GM18519 (cell line): ENCODE measurements around the gene TCTN3.
A peak's percentile ranks its signal among the peaks of the same experiment; 100 is the strongest.
"Not testable (repeated sequence)": the region's sequence is repeated elsewhere in the genome, so short reads cannot be mapped to it uniquely, and the experiment has no call there.

ENCODE experiments used
- ATAC-seq: cut with Tn5 transposase; IDR thresholded peaks from one replicate; pipeline ENCODE4 v1.9.1; 2021; ENCODE audit warnings: mild to moderate bottlenecking, moderate library complexity; ENCODE audit not compliant: unreplicated experiment, low FRiP score

Gene TCTN3, protein sequence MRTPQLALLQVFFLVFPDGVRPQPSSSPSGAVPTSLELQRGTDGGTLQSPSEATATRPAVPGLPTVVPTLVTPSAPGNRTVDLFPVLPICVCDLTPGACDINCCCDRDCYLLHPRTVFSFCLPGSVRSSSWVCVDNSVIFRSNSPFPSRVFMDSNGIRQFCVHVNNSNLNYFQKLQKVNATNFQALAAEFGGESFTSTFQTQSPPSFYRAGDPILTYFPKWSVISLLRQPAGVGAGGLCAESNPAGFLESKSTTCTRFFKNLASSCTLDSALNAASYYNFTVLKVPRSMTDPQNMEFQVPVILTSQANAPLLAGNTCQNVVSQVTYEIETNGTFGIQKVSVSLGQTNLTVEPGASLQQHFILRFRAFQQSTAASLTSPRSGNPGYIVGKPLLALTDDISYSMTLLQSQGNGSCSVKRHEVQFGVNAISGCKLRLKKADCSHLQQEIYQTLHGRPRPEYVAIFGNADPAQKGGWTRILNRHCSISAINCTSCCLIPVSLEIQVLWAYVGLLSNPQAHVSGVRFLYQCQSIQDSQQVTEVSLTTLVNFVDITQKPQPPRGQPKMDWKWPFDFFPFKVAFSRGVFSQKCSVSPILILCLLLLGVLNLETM

DNA sequence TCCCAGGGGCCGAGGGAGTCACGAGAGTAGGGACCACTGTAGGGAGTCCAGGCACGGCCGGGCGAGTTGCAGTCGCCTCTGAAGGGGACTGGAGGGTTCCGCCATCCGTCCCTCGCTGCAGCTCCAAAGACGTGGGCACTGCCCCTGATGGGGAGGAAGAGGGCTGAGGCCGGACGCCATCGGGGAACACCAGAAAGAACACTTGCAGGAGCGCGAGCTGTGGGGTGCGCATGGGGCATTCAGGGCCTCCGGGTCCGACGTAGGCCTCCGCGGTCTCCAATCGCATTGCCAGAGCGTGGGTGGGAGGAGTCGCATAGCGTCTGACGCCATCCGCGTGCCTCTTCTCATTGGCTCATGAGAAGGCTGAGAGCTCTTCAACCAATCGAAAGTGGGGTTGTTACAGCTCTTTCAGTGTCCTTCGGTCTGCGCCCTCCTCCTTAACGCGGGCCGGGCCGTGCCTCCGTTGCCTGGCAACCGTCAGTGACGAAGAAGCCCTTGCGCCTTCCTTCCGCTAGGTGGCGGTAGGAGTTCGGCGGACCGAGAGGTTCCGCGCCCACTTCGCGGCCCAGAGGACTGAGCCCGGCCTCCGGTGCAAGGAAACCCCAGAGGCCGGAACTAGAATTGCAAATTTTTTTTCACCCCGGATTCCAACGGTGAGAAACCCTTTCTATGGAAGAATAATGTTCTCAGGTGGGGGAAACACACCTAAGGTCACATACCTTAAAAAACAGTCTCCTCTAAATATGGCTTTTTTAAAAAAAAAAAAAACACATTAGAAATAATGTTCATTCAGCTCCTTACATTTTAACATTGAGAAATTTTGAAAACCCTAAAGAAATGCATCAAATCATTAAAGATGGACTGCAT, at the start of gene TCTN3:
TSS of gene TCTN3 (minus strand) at position 260 of the 867 bp plus-strand sequence. CDS start at position 232, 28 bp downstream.
- ATAC-seq: peak; percentile 99

DNA sequence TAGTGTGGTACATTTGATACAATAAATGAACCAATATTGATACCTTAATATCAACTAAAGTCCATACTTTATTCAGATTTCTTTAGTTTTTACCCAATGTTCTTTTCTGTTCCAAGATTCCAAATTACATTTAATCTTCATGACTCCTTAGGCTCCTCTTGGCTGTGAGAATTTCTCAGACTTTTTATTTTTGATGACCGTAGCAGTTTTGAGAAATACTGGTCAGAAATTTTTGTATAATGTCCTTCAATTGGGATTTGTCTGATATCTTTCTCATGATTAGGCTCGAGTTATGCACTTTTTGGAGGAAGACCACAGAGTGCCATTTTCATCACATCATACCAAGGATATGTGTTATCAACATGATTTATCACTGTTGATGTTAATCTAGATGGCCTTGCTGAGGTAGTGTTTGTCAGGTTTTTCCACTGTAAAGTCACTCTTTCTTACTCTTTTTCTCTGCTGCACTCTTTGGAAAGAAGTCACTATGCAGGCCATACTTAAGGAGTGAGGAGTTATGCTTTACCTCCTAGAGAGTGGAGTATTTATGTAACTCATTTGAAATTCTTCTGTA, 49.3 kb upstream of the TCTN3 start:
- no peak for ATAC-seq

DNA sequence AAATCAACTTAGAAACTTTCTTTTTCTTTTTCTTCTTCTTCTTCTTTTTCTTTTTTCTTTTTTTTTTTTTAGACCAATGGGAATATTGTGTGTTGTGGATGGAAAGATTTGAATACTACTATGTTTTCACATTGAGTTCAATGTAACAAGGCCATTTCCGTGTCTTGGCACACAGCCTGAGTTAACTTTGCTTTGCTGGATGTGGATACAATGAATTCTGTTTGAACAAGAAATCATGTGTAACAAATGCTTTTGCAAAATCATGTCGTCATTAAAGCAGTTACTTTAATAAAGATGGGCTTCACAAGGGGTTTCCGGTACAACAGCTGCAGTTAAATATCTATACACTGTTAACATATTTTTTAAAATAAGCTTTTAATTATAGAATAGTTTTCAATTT, 48.8 kb upstream of the TCTN3 start:
- no peak for ATAC-seq

DNA sequence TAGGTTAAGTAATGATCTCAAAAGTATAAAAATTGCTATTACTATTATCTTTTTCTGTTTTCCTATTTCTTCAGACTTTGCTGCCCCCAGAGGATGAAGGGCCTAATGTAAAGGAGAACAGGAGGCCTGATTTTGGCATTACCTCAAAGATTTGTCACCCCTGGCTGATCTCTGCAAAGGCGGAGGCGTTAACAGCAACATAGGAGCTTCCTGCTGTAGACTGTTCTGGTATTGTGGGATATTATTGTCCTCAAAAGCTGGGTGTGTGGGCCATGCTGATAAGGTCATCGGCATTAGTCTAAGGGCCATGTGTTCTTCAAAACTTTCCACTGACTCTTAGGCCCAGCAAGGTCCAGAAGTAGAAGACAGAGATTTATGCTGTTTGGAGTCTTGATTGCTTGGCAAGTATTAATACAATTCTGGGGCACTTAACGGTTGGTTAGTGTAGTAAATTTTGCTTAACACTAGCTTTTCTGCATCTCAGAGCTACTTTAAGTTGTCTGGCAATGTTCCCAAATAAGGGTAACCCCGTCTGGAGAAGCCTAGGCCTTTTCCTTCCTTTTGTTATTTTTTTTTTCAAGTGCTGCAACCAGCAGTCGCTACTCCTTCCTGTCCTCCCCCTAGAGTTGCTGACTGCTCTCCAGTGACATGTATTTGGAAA, 48.2 kb upstream of the TCTN3 start:
- peak; percentile 49 for ATAC-seq

DNA sequence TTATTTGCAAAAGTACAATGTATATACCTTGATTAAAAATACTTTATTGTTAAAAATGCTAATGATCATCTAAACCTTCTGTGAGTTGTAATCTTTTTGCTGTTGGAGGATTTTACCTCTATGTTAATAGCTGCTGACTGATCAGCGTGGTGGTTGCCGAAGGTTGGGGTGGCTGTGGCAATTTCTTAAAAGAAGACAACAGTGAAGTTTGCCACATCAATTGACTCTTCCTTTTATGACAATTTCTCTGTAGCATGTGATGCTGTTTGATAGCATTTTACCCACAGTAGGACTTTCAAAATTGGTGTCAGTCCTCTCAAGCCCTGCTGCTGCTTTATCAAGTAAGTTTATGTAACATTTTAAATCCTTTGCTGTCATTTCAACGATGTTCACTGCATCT, 45.3 kb upstream of the TCTN3 start:
- ATAC-seq: no peak

DNA sequence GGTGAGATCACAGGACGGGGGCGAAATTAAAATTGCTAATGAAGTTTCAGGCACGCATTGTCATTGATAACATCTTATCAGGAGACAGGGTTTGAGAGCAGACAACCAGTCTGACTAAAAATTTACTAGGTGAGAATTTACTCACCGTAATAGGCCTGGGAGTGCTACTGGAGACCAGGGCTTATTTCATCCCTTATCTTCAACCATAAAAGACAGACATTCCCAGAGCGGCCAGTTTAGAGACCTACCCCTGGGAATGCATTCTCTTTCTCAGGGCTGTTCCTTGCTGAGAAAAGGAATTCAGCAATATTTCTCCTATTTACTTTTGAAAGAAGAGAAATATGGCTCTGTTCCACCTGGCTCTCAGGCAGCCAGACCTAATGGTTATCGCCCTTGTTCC, 39.2 kb upstream of the TCTN3 start:
- not testable (repeated sequence) for ATAC-seq

DNA sequence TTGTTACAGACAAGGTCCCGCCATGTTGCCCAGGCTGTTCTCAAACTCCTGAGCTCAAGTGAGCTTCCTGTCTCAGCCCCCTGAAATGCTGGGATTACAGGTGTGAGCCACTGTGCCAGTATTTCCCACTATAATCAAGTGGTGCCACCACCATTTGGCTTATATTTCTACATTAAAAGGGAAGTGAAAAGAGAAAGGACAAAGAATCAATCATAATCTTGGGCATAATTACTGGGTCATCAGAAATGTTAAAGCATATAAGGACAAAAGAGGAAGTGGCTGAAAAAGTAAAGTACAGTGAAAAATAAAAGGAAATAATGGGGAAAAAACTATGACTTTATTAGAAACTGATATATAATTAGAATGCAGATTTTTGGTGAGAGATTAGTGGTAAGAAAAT, 36.5 kb upstream of the TCTN3 start:
- ATAC-seq: no peak

DNA sequence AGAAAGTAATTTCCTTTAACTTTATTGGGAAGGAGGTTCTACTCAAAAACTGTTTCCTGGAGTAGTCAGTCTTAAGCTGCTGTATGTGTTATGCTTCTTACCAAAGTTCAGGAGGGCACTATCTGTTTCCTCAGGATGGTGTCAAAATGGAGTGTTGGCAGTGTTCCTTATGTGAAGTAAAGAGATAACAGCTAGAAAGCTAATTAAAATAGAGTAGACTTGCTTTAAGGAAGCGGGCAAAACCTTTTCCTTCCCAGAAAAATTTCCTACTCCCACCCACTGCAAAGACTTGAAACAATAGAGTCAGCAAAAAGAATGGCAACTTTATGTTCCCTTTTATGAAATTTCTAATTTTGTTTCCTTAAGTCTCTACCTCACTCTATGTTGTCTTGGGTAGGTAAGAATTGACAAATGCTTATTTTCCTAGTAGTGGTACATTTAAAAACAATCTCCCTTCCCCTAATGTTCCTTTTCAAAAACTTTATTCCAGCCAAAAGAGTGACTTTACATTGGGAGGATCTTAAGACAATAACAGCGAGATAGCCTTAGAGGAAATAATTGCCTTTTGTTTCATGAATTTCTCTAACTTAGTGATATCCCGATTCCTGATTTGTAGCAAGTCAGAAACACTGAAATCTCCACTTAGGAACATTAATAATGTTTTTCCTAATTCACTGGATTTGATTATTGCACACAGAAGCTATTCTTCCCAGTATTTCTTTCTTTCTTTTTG, 35.8 kb upstream of the TCTN3 start:
- ATAC-seq: no peak

DNA sequence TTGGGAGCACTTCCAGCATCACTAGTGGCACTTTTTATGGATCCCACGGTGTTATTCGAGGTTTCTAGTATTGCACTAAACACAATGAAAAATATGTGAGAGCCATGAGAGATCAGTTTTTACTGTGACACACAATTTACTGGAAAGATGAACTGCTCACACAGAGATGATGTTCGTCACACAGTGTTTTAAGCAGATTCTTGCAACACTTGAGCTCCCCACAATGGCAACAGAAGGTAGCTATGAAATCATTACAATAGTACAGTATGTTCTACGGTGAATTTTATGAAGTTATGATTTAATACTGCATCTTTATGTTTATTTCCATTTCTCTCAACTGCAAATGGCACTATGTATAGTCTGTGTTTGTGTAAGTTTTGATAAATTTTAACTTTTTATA, 34.8 kb upstream of the TCTN3 start:
- no peak for ATAC-seq

DNA sequence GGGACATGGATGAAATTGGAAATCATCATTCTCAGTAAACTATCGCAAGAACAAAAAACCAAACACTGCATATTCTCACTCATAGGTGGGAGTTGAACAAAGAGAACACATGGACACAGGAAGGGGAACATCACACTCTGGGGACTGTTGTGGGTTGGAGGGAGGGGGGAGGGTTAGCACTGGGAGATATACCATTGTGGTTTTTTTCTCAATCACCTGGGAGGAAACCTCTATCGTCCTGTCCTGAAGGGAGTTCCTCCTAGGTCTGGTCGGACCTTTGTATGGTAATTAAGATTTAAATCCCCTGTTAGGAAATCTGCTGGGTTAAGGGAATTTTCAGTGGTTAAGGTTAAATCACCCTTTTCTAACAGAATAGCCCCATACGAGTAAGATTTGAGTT, 28.8 kb upstream of the TCTN3 start:
- ATAC-seq: not testable (repeated sequence)

DNA sequence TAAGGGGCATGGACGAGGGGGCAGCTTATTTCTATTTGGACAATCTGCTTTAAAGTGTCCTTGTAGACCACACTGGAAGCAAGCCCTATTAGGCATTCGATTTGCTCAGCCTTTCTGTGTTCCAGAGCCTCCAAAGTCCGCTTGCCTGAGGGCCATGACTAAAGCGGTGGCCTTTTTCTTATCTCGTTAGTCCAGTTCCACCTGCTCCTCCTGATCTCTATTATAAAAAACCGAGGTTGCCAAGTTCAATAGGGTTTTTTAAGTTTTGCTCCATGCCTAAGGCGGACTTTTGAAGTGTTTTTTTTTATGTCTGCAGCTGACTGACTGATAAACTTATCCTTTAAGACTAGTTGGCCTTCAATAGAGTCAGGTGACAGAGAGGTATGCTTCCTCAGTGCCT, 27.0 kb upstream of the TCTN3 start:
- ATAC-seq: not testable (repeated sequence)

DNA sequence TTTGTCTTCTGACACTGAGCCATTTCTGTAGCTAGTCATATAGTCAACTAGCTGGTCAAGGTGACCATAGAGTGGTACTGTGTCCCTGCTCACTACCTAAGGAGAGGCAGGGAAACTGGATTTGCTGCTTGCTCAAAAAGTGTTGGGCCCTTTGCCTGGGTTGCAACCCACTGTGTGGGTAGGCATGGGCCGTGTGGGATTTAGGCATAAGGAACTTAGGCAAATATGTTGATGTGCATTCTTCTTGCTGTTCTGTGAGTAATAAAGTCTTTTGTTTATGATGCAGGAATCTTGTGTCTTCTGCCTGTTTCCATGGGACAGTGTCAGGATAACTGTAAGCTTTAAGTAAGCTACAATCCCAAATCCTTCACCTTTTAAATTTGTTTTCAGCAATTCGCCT, 23.1 kb upstream of the TCTN3 start:
- ATAC-seq: no peak

DNA sequence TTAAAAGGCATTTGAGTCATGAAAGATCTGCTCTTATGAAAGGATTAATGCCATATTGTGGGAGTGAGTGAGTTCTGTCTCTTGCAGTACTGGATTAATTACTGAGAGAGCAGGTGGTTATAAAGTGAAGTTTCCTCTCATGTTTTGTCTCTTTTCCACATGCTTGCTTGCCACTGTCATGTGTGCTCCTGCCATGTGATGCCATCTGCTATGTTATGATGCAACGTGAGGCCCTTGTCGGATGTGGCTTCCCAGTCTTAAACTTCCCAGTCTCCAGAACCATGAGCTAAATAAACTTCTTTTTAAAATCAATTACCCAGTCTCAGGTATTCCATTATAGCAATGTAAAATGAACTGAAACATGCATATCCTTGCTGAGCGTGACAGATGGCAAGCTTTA, 22.7 kb upstream of the TCTN3 start:
- no peak for ATAC-seq

DNA sequence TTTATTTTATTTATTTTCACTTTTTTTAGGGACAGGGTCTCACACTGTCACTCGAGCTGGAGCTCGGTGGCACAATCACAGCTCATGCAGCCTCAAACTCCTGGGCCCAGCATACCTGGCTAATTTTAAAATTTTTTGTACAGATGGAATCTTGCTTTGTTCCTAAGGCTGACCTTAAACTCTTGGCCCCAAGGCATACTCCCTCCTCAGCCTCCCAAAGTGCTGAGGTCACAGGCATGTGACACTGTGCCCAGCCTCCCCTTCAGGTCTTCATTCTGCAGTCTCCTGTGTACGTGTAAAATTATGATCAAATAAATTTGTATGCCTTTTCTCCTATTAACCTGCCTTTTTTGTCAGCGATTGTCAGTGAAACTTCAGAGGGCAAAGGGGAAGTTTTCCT, 17.8 kb upstream of the TCTN3 start:
- ATAC-seq: no peak

DNA sequence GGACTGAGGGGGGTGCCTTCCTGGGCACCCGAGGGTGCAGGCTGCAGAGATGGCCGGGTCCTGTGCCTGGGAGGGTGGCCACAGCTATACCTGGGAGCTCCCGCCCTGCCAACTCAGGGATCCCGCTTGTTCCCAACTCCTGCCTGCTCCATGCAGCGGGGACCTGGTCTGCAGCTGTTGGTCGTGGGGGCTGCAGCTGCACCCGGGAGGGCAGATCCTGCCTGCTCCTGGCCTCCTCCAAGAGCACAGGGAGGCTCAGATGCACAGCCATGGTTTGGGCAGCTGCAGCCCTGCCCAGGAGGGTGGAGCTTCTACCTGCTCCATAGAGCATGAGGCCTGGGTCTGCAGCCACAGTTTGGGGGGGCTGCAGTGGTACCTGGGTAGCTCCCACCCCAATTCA, 13.3 kb upstream of the TCTN3 start:
- ATAC-seq: no peak

DNA sequence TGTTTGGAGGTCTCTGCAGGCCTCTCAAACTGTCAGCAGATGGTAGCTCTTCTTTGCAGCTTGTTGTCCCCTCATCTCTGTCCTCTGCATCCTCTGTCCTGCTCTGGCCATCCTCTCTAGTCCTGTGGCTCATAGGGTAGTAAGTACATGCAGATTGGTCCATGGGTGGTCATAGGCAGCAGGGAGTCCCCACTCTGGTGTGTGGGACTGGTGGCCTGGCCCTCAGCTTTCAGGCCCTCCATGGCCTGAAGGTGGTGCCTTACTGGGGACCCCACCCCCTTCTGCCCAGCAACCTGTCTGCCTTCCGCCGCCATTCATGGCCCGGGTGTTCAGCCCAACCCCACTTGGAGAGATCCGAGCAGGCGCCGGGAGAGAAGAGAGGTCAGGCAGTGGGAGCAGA, 12.8 kb upstream of the TCTN3 start:
- ATAC-seq: no peak

DNA sequence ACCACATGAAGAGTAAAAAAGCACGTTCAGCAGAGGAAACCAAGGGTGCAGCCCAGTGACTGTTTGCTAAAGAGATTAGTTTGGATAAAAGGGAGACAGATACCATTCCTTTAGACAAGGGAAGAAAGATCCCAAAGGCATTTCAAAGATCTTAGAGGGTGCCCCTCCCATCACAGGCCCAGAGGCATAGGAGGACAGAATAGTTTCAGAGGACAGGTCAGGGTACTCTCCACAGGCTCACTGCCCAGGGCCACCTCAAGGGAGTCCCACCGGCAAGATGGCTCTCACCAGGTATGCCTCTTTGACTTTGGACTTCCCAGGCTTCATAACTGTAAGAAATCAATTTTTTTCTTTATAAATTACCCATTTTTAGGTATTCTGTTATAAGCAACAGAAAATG, 4.7 kb upstream of the TCTN3 start:
- no peak for ATAC-seq

DNA sequence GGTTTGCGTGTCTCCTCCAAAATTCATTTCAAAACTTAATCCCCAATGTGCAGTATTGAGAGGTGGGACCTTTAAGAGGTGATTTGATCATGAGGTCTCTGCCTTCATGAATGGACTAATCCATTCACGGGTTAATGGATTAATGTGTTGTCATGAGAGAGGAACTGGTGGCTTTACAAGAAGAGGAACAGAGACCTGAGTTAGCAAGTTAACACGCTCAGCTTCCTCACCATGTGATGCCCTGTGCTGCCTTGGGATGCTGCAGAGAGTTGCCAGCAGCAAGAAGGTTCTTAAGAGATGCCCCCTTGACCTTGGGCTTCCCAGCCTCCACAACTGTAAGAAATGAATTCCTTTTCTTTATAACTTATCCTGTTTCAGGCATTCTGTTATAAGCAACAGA, 3.7 kb upstream of the TCTN3 start:
- ATAC-seq: no peak

DNA sequence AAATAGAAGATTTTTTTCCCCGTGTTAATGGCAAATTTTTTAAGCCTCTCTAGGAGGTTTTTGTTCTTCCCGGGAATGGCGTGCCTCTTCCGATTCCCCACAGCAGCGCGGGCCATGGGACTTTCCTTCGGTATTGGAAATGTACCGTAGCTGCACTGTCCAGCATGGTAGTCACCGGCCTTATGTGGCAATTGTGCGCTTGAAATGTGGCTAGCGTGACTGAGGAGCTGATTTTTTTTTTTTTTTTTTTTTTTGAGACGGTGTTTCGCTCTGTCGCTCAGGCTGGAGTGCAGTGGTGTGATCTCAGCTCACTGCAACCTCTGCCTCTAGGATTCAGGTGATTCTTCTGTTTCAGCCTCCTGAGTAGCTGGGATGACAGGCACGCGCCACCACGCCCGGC, 938 bp upstream of the TCTN3 start:
- ATAC-seq: no peak
